Activated naive CD4-positive, alpha-beta T cell treated with anti-CD3 and anti-CD28 coated beads, Interleukin-2, amount 50 U/mL, for 24 hours (primary cell): ENCODE measurements around the gene UBAC2.
A peak's percentile ranks its signal among the peaks of the same experiment; 100 is the strongest.
"Not testable (repeated sequence)": the region's sequence is repeated elsewhere in the genome, so short reads cannot be mapped to it uniquely, and the experiment has no call there.

Source experiments
- H3K27ac Mint-ChIP-seq: one replicate; pipeline ENCODE4 v1.8.0; 2021; ENCODE audit warnings: mild to moderate bottlenecking, mixed read lengths
- H3K27me3 Mint-ChIP-seq: one replicate; pipeline ENCODE4 v1.8.0; 2021; ENCODE audit warnings: mixed read lengths
- H3K36me3 Mint-ChIP-seq: one replicate; pipeline ENCODE4 v1.8.0; 2021; ENCODE audit warnings: mixed read lengths
- H3K4me1 Mint-ChIP-seq: one replicate; pipeline ENCODE4 v1.8.0; 2021; ENCODE audit warnings: mixed read lengths
- H3K4me3 Mint-ChIP-seq: one replicate; pipeline ENCODE4 v1.8.0; 2021; ENCODE audit warnings: mild to moderate bottlenecking, mixed read lengths
- H3K9me3 Mint-ChIP-seq: one replicate; pipeline ENCODE4 v1.8.0; 2021; ENCODE audit warnings: mixed read lengths

UBAC2 gene

DNA sequence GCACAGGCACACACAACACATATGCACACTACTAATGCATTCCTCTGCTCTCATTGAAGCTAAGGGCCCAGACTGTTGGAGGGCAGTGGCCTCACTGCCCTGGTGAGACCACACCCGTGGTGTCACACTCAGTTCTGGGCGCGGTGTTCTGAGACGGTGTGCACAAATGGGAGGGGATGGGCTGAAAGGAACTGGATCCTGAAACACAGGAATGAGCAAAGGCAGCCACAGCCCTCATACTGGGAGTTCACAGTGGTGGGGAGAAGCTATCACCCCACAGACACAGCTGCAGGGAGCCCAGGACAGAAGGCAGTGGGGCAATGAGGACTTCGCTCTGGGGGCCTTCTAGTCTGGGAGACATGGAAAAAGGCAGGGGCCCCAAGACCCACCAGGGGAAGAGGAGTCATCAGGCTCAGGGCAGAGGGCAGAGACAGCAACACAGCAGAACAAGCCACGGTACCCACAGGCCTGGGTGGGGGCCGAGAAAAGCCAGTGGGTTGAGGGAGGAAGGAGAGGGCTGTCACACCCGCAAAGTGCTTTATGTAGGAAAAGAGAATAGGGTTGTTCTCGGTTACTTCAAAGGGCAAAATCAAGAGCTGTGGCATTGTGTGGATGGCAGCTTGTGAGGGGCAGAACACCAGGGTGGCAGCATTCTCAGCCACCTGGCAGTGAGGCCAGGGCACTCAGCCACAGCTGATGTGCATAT lies 181.9 kb downstream of the UBAC2 start:
- H3K4me3 Mint-ChIP-seq = peak overlapping the region; percentile 27
- H3K27me3 Mint-ChIP-seq = no peaks in the 10 kb centered on the region
- H3K9me3 Mint-ChIP-seq = no peaks in the 10 kb centered on the region
- H3K4me1 Mint-ChIP-seq = peaks cover 92% of the 10 kb centered on the region
- peaks cover 18% of the 10 kb centered on the region for H3K36me3 Mint-ChIP-seq
- peak overlapping the region; percentile 94 for H3K27ac Mint-ChIP-seq

DNA sequence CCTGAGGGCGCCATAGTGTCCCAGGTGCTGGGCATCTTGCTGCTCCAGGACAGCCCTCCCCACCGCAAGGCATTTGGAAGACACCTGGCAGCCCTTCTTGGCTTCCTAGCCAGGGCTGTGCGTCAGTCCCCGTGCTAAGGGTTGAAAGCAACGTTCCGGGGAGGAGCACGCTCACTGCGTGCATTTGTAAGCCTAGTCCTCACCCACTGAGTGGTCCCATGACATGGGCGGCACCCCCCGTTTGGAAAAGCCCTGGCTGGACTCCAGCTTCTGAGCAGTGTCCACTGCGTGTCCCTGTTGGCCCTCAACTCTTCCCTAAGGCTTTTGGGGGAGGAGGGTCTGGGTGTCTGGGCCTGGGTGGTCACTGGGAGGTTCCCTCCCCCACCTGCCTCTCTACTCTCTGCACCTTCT lies 182.9 kb downstream of the UBAC2 start:
- H3K4me1 Mint-ChIP-seq = peaks cover 94% of the 10 kb centered on the region
- no peaks in the 10 kb centered on the region for H3K27me3 Mint-ChIP-seq
- peak overlapping the region; percentile 27 for H3K4me3 Mint-ChIP-seq
- H3K36me3 Mint-ChIP-seq = peaks cover 15% of the 10 kb centered on the region
- H3K27ac Mint-ChIP-seq = peak overlapping the region; percentile 94
- no peaks in the 10 kb centered on the region for H3K9me3 Mint-ChIP-seq

DNA sequence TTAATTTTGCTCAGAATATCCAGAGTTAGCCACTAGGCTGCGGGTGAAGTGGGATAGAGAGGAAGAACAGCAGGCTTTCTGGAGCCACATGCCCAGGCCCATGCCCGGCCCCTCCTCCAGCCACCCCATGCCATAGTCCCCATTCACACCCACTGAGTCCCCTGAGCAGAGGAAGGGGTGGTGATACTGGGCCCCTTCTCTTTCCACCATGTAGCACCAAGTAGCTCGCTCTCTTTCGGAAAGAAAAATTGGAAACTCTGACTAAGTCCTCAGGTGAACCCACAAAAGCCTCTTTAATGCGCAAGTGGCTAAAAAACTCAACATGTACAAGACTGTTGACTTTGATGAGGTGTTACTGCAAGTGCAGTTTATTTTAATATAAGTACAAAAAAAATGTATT lies 183.3 kb downstream of the UBAC2 start:
- Mint-ChIP-seq H3K4me1 (peaks cover 92% of the 10 kb centered on the region), H3K27ac (peak overlapping the region; percentile 94), H3K9me3 (no peaks in the 10 kb centered on the region), H3K36me3 (peaks cover 15% of the 10 kb centered on the region), H3K27me3 (no peaks in the 10 kb centered on the region), H3K4me3 (peak overlapping the region; percentile 27)

DNA sequence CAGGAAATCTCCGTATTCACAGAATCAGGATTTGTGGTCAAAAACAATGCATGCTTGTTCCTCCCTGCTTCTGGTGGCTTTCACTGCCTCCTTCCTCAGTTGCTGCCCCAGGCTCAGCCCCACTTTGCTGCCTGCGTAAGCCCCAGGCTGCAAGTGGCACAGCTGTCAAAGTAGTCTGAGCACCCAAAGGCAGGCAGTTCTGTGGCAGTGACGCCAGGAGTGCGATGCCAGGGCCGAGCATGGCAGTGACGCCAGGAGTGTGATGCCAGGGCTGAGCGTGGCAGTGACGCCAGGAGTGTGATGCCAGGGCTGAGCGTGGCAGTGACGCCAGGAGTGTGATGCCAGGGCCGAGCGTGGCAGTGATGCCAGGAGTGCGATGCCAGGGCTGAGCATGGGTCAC lies 183.8 kb downstream of the UBAC2 start:
- Mint-ChIP-seq H3K36me3 (peaks cover 15% of the 10 kb centered on the region), H3K27me3 (no peaks in the 10 kb centered on the region), H3K4me1 (peaks cover 93% of the 10 kb centered on the region), H3K4me3 (no peak overlapping the region), H3K9me3 (no peaks in the 10 kb centered on the region), H3K27ac (no peak overlapping the region)

DNA sequence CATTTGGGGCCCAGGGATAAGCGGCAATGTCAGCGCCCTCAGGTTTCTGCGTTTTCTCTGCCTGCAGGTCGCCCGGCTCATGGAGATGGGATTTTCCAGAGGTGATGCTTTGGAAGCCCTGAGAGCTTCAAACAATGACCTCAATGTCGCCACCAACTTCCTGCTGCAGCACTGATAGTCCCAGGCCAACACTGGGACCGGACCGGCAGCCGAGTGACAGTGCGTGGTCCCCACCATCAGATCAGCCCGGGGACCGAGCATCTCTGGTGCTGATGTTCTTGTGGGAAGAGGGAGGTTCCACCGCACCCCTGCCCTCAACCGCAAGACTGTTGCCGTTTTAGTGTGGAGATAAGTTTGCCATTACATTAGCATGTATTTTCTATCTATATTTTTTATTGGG lies 184.5 kb downstream of the UBAC2 start:
- Mint-ChIP-seq H3K27me3 (no peaks in the 10 kb centered on the region), H3K27ac (no peak overlapping the region), H3K4me3 (no peak overlapping the region), H3K4me1 (peaks cover 88% of the 10 kb centered on the region), H3K36me3 (peaks cover 12% of the 10 kb centered on the region), H3K9me3 (no peaks in the 10 kb centered on the region)

DNA sequence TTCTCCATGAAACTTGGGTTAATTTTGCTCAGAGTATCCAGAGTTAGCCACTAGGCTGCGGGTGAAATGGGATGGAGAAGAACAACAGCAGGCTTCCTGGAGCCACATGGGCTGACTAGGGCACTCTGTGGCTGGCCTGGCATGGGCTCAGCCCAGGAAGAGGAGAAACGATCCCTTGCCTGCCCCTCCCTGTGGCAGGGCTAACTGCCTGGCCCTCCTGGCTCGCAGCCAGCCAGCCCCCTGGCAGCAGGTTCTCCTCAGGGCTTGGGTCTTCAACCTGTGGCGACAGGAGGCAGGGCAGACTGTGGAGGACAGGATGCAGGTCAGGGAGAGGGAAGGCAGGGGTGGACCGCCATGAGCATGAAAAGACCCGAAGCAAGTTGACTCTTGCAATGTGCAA lies 185.3 kb downstream of the UBAC2 start:
- Mint-ChIP-seq H3K27ac (peak overlapping the region; percentile 30), H3K27me3 (no peaks in the 10 kb centered on the region), H3K9me3 (no peaks in the 10 kb centered on the region), H3K4me3 (no peak overlapping the region), H3K36me3 (peaks cover 12% of the 10 kb centered on the region), H3K4me1 (peaks cover 86% of the 10 kb centered on the region)

DNA sequence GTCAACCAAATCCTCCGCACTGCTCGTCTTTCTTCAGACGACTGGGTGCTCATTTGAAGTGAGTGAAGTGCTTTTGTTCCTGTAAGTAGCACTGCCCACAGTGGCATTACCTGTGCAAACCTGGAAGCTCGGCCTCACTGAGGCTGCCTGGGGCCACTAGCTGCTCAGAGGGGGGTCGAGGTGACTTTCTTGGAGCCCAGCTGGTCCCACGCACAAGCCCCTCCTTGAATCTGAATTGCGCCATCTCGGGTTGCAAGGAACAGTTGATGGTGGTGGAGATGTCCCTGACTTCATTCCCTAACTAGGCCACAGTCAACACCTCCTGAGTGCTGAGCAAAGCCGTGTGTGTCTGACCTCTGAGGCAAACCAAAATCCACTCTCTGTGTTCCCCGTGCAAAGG lies 185.8 kb downstream of the UBAC2 start:
- peaks cover 81% of the 10 kb centered on the region for H3K4me1 Mint-ChIP-seq
- peak overlapping the region; percentile 35 for H3K27ac Mint-ChIP-seq
- no peak overlapping the region for H3K4me3 Mint-ChIP-seq
- no peaks in the 10 kb centered on the region for H3K27me3 Mint-ChIP-seq
- no peaks in the 10 kb centered on the region for H3K9me3 Mint-ChIP-seq
- H3K36me3 Mint-ChIP-seq = peaks cover 10% of the 10 kb centered on the region

DNA sequence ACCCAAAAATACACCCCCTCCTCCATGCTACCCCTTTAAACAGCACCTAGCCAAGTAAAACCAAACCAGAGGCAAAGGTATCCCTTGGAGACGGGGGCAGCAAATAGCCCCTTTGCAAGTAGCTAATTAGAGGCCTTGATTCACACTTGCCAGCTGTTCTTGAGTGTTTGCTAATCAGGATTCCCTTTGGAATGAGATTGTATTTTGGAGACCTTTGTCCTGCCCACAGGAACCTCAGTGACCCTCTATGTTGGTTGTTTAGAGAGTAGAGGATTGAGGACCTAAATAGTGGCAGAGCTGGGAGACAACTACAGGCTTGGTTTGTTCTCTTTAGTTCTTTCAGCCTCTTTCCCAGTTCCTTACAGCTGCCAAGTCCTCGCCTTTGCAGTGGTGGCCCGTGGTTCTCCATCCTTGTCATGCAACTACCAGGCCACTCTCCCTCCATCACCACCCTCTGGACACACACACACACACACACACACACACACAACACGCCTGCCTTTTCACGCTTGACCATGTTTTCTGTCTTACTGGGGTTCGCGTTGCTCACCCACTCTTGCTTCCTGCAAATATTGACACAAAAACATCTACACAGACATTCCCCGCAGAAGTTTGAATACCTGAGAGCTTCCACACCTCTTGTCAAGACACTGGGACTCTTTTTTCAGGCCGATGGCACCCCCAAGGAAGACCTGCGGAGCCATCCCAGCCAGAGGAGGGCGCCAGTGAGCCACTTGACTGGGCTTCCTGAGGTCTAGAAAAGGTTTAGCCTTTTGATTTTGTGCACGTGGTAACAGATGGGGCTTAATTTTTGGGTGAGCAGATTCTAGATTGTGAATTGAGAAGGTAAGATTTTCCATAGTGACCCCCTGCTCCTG lies 186.5 kb downstream of the UBAC2 start:
- Mint-ChIP-seq H3K27ac (peak overlapping the region; percentile 91), H3K27me3 (no peaks in the 10 kb centered on the region), H3K9me3 (no peaks in the 10 kb centered on the region), H3K36me3 (peaks cover 9% of the 10 kb centered on the region), H3K4me3 (peak overlapping the region; percentile 64), H3K4me1 (peaks cover 80% of the 10 kb centered on the region)

DNA sequence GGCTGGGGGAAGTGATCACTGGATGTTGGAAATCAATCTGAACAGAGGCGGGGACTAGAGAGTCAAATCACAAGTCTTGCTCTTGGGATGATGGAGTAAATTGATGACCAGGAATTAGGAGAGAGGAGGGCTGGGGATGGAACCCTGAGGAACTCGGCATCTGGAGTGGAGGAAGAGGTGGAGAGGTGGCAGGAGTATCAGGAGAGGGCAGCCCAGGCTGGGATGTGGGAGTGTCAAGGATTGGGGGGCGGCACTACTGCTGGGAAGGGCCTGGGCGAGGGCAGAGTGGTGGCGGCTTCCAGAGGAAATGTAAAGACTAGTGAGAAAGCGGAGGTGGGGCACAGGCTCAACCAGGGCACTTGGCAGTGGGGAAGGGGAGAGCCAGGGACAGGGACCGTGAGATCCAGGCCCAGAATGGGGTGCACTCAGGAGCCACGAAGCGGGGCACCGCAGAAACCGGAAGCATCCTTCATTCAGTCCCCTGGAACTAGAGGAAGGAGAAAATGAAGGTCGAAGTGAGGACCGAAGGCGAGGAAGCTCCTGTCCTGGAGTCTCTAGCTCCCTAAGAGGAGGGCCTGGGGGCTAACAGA lies 187.8 kb downstream of the UBAC2 start:
- H3K9me3 Mint-ChIP-seq = no peaks in the 10 kb centered on the region
- peak overlapping the region; percentile 9 for H3K4me3 Mint-ChIP-seq
- H3K4me1 Mint-ChIP-seq = peaks cover 72% of the 10 kb centered on the region
- peak overlapping the region; percentile 95 for H3K27ac Mint-ChIP-seq
- peaks cover 6% of the 10 kb centered on the region for H3K36me3 Mint-ChIP-seq
- H3K27me3 Mint-ChIP-seq = no peaks in the 10 kb centered on the region

DNA sequence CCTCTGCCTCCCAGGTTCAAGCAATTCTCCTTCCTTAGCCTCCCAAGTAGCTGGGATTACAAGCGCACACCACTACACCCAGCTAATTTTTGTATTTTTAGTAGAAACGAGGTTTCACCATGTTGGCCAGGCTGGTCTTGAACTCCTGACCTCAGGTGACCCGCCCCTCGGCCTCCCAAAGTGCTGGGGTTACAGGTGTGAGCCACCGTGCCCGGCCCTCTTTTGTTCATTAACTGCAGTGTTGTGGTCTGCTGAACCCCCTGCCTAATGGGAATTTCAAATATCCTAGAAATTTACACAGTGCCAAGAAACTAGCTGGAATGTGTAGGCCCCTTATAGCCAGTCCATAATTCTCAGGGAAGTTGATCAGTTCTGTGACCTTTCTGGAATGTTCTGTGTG lies 188.4 kb downstream of the UBAC2 start:
- peak overlapping the region; percentile 68 for H3K27ac Mint-ChIP-seq
- H3K27me3 Mint-ChIP-seq = not testable (repeated sequence)

DNA sequence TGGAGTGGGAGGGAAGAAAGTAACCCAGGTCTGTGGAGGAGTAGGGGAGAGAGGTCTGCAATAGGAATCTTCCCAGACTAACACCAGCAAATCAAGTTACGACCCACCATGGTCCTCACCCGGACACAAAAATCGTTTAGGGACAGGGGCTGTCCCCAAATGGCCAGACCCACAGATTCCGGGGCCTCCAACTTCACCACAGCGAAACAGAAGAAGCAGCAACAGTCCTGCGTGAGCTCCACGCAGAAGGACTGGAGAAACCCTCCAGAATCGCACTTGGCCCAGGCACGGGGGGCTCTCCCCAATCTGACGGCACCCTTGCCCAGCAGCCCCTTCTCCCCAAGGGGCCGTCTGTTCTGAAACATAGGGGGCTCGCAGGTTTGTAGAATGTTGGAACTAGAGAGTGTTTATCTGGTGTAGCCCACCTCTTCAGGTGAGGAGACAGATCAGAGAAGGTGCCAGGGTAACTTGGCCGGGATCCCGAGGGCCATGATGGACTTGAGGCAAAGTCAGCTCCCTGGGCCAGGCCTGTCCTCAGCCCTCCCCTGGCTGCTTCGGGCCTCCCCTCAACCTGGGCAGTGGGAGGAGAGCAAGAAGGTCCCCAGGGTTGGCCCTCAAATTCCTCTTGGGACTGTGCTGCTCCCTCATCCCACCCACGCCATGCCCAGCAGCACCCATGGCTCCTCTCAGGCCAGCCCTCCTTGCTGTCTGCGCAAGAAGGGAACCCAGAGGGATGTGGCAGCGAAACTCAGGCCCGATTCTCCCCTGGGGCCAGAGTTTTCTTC lies 189.1 kb downstream of the UBAC2 start:
- Mint-ChIP-seq H3K36me3 (peaks cover 6% of the 10 kb centered on the region), H3K27ac (peak overlapping the region; percentile 68), H3K4me1 (peaks cover 70% of the 10 kb centered on the region)

More for the DNA sequence above, 188.4 kb downstream of the UBAC2 start:
- not testable (repeated sequence) for H3K4me3 Mint-ChIP-seq, H3K9me3 Mint-ChIP-seq, H3K36me3 Mint-ChIP-seq
- H3K4me1 Mint-ChIP-seq = peaks cover 71% of the 10 kb centered on the region

DNA sequence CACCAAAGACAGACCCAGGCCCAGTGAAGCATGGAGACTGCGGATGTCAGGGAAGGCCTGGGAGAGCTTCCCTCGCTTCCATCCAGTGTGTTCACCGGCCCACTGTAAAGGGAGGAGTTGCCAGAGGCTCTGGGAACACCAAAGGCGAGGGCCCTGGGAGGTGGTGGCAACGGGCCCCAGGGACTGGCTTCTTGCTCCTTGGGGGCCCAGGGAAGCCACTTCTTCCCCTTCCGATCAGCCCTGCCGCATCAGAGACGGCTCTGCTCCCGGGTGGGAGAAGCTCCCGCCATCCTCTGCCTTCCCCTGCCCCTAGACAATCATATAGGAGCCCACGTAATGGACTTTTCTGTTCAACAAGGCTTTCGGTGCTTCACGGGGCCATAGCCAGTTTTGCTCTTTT lies 189.9 kb downstream of the UBAC2 start:
- Mint-ChIP-seq H3K4me3 (no peak overlapping the region), H3K9me3 (no peaks in the 10 kb centered on the region), H3K4me1 (peaks cover 69% of the 10 kb centered on the region), H3K27ac (no peak overlapping the region), H3K27me3 (no peaks in the 10 kb centered on the region), H3K36me3 (peaks cover 5% of the 10 kb centered on the region)

More for the DNA sequence above, 189.1 kb downstream of the UBAC2 start:
- no peaks in the 10 kb centered on the region for H3K27me3 Mint-ChIP-seq
- no peak overlapping the region for H3K4me3 Mint-ChIP-seq
- H3K9me3 Mint-ChIP-seq = no peaks in the 10 kb centered on the region

DNA sequence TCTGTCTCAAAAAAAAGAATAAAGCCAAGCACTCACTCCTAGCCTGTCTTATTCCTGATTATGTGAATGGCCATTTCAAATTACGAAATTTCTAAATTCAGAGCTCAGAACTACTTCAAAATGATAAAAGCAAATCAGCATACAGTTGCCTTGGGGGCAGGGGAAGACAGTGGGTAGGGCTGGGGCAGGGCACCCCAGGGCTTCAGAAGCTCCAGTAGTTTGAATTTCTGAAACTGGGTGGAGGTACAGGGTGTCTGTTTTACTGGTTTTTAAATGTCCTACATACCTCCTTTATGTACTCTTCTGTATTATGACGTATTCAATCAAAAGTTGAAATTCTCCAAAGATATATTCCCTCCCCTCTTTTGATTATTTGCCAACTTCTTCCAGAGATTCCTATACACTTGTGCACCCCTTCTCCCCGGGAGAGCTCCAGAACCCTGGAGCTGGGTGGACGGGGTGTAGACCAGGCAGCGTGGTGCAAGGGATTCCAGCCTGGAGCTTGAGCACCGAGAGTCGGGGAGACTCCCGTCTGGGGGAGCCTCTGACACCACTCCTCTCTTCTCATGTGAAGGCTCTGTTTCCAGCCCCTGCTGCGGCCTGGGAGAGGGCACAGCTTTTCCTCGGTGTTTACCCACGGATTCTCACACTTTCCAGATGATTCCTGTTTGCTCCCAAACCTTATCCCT lies 191.3 kb downstream of the UBAC2 start:
- Mint-ChIP-seq H3K27ac (no peak overlapping the region), H3K9me3 (no peaks in the 10 kb centered on the region), H3K27me3 (no peaks in the 10 kb centered on the region), H3K36me3 (peaks cover 3% of the 10 kb centered on the region), H3K4me1 (peaks cover 62% of the 10 kb centered on the region), H3K4me3 (no peak overlapping the region)

DNA sequence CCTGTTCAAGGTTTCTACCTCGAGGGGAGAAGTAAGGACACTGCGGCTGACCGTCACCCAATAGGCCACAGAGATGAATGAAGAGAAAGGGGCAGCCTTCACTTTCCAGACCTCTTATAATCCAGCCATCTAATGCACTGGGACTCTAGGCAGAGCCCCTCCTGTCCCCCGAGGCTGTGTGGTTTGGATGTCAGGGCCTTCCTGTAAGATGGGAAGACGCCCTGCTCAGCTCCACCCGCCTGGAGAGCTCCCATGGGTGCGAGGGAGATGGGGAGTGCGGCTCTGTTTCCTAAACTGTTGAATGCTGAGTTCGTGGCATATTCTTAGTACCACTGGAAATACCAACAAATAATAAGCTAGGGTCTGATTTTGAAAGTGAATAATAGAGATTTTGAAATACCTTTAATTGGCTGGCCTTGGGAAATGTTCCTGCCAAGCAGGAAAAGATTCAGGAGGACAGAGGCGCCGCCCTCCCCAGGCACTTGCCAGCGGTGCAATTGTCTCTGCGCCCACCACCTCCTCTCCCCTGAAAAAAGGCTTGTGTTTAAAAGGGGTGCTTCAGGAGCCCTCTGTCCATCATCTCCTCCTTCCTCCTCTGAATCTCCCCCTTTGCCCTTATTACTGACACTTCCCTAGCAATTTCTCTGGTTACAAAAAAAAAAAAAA lies 191.9 kb downstream of the UBAC2 start:
- Mint-ChIP-seq H3K27ac (peak overlapping the region; percentile 46), H3K4me3 (no peak overlapping the region), H3K27me3 (no peaks in the 10 kb centered on the region), H3K36me3 (no peaks in the 10 kb centered on the region), H3K4me1 (peaks cover 55% of the 10 kb centered on the region), H3K9me3 (no peaks in the 10 kb centered on the region)
